H9 (cell line): ENCODE results near the gene PPM1H. TPM values are rescaled to one million over a fixed set of nuclear protein-coding genes. Genes with fewer than 3 reads are reported as not detected.

ENCODE experiments used
- DNase-seq: peaks from one replicate; pipeline ENCODE4 v3.0.0-alpha.2; 2017
- H2AFZ ChIP-seq: one replicate; pipeline ENCODE4 v1.6.1; 2013; ENCODE audit warnings: mild to moderate bottlenecking, low read length, control low read depth, moderate library complexity
- H2AK5ac ChIP-seq: 2 replicates; pipeline ENCODE4 v1.6.1; 2013; ENCODE audit warnings: low read length, control low read depth, mixed read lengths; ENCODE audit not compliant: insufficient read length
- H2BK120ac ChIP-seq: one replicate; pipeline ENCODE4 v1.6.1; 2013; ENCODE audit warnings: low read depth, mild to moderate bottlenecking, low read length, control low read depth, inconsistent platforms; ENCODE audit not compliant: poor library complexity, severe bottlenecking
- H2BK12ac ChIP-seq: 2 replicates; pipeline ENCODE4 v1.6.1; 2013; ENCODE audit warnings: low read length, control low read depth, mixed read lengths, low read depth; ENCODE audit not compliant: insufficient read length
- H2BK15ac ChIP-seq: 2 replicates; pipeline ENCODE4 v1.6.1; 2013; ENCODE audit warnings: low read depth, low read length, control low read depth
- H2BK20ac ChIP-seq: one replicate; pipeline ENCODE4 v1.6.1; 2013; ENCODE audit warnings: low read depth, mild to moderate bottlenecking, low read length, control low read depth, inconsistent platforms; ENCODE audit not compliant: poor library complexity, severe bottlenecking
- H2BK5ac ChIP-seq: 2 replicates; pipeline ENCODE4 v1.6.1; 2013; ENCODE audit warnings: low read length, control low read depth, mixed read lengths; ENCODE audit not compliant: insufficient read length
- H3K14ac ChIP-seq: 2 replicates; pipeline ENCODE4 v1.6.1; 2013; ENCODE audit warnings: low read length, control low read depth; ENCODE audit not compliant: insufficient read depth
- H3K18ac ChIP-seq: 2 replicates; pipeline ENCODE4 v1.6.1; 2013; ENCODE audit warnings: low read depth, mild to moderate bottlenecking, mixed read lengths, low read length, control low read depth; ENCODE audit not compliant: insufficient read length
- H3K23ac ChIP-seq: 2 replicates; pipeline ENCODE4 v1.6.1; 2013; ENCODE audit warnings: low read length, control low read depth, mixed read lengths, low read depth; ENCODE audit not compliant: insufficient read length
- H3K23me2 ChIP-seq: 2 replicates; pipeline ENCODE4 v1.6.1; 2013; ENCODE audit warnings: low read depth, mild to moderate bottlenecking, mixed read lengths, low read length, control low read depth; ENCODE audit not compliant: insufficient read length, poor library complexity, severe bottlenecking
- H3K27ac ChIP-seq: 2 replicates; pipeline ENCODE4 v1.5.1; 2013; ENCODE audit warnings: low read length, control low read depth, mixed read lengths, low read depth; ENCODE audit not compliant: insufficient read length
- H3K27me3 ChIP-seq: 2 replicates; pipeline ENCODE4 v1.6.1; 2013; ENCODE audit warnings: low read length, control low read depth, inconsistent platforms; ENCODE audit not compliant: insufficient read depth
- H3K4ac ChIP-seq: 2 replicates; pipeline ENCODE4 v1.6.1; 2013; ENCODE audit warnings: low read depth, mild to moderate bottlenecking, control low read depth, inconsistent platforms, low read length, moderate library complexity
- H3K4me1 ChIP-seq: 2 replicates; pipeline ENCODE4 v1.6.1; 2013; ENCODE audit warnings: low read length, control low read depth, inconsistent platforms; ENCODE audit not compliant: insufficient read depth
- H3K4me2 ChIP-seq: 2 replicates; pipeline ENCODE4 v1.6.1; 2013; ENCODE audit warnings: low read length, control low read depth, mixed read lengths; ENCODE audit not compliant: insufficient read length, insufficient read depth
- H3K56ac ChIP-seq: 2 replicates; pipeline ENCODE4 v1.6.1; 2013; ENCODE audit warnings: low read depth, mild to moderate bottlenecking, mixed read lengths, low read length, control low read depth; ENCODE audit not compliant: insufficient read length
- H3K79me1 ChIP-seq: 2 replicates; pipeline ENCODE4 v1.6.1; 2013; ENCODE audit warnings: low read depth, mild to moderate bottlenecking, moderate library complexity, low read length, control low read depth, inconsistent platforms; ENCODE audit not compliant: insufficient read depth, poor library complexity, severe bottlenecking
- H3K79me2 ChIP-seq: 2 replicates; pipeline ENCODE4 v1.6.1; 2013; ENCODE audit warnings: low read length, control low read depth, inconsistent platforms; ENCODE audit not compliant: insufficient read depth
- H3K9ac ChIP-seq: 2 replicates; pipeline ENCODE4 v1.6.1; 2013; ENCODE audit warnings: low read length, control low read depth, mixed read lengths; ENCODE audit not compliant: insufficient read length; ENCODE audit errors: extremely low read depth
- H3K9me3 ChIP-seq: one replicate; pipeline ENCODE4 v1.6.1; 2013; ENCODE audit warnings: low read depth, low read length, inconsistent platforms; ENCODE audit not compliant: control insufficient read depth
- H3T11ph ChIP-seq: one replicate; pipeline ENCODE4 v1.6.1; 2013; ENCODE audit warnings: mild to moderate bottlenecking, low read length, control low read depth, inconsistent platforms
- H4K20me1 ChIP-seq: one replicate; pipeline ENCODE4 v1.6.1; 2013; ENCODE audit not compliant: control insufficient read depth, insufficient read length, insufficient read depth
- H4K5ac ChIP-seq: 2 replicates; pipeline ENCODE4 v1.6.1; 2013; ENCODE audit warnings: low read depth, mild to moderate bottlenecking, mixed read lengths, low read length, control low read depth; ENCODE audit not compliant: insufficient read length
- H4K8ac ChIP-seq: replicated peaks from 2 replicates; pipeline ENCODE4 v1.6.1; 2013; ENCODE audit warnings: low read length, control low read depth, mixed read lengths, low read depth; ENCODE audit not compliant: insufficient read length
- H4K91ac ChIP-seq: 2 replicates; pipeline ENCODE4 v1.6.1; 2013; ENCODE audit warnings: low read depth, mild to moderate bottlenecking, moderate library complexity, mixed read lengths, low read length, control low read depth; ENCODE audit not compliant: insufficient read length
- H3K27ac Mint-ChIP-seq, 3 experiments: 2 replicates in 2 of 3; 3 replicates in 1 of 3; pipeline ENCODE4 v1.8.0; 2020 to 2021; ENCODE audit warnings: mixed read lengths in 3 of 3, mild to moderate bottlenecking in 1 of 3, moderate library complexity in 1 of 3
- H3K27me3 Mint-ChIP-seq: 2 replicates; pipeline ENCODE4 v1.8.0; 2021; ENCODE audit warnings: low read depth, mild to moderate bottlenecking, moderate library complexity, mixed read lengths
- H3K36me3 Mint-ChIP-seq, 3 experiments: 2 replicates in 2 of 3; 3 replicates in 1 of 3; pipeline ENCODE4 v1.8.0; 2020 to 2021; ENCODE audit warnings: low read depth in 3 of 3, mixed read lengths in 3 of 3; ENCODE audit not compliant: insufficient read depth in 1 of 3
- H3K4me1 Mint-ChIP-seq, 2 experiments: 2 replicates each; pipeline ENCODE4 v1.8.0; 2020; ENCODE audit warnings: mixed read lengths in 2 of 2
- H3K4me3 Mint-ChIP-seq, 2 experiments: 2 replicates in 1 of 2; 3 replicates in 1 of 2; pipeline ENCODE4 v1.8.0; 2020 to 2021; ENCODE audit warnings: mild to moderate bottlenecking in 2 of 2, mixed read lengths in 2 of 2, moderate library complexity in 1 of 2
- H3K9me3 Mint-ChIP-seq, 2 experiments: 2 replicates in 1 of 2; 3 replicates in 1 of 2; pipeline ENCODE4 v1.8.0; 2020; ENCODE audit warnings: mild to moderate bottlenecking in 2 of 2, mixed read lengths in 2 of 2, moderate library complexity in 1 of 2
- CTCF ChIP-seq: fragments of 200-600 bp; sonication (generic); conservative IDR thresholded peaks from 3 replicates; pipeline ENCODE4 v1.8.0; 2021; ENCODE audit warnings: antibody characterized with exemption, mild to moderate bottlenecking
- WGBS: extraction: QIAGEN DNeasy Blood & Tissue Kit; methylation state at CpG from one replicate; pipeline ENCODE4 v1.1.7; 2013; ENCODE audit warnings: missing lambda C conversion rate, low lambda C conversion rate, mixed read lengths; ENCODE audit not compliant: insufficient read length; ENCODE audit errors: extremely low coverage; 5-methylcytosine and 5-hydroxymethylcytosine counted together
- total RNA-seq: library from RNA; stranded (reverse); gene quantifications from 2 replicates; pipeline ENCODE4 v1.2.1, GENCODE V29; 2021

The PPM1H gene
- total RNA-seq, 1 experiment from 2014 or later, result 22.1 TPM

DNA sequence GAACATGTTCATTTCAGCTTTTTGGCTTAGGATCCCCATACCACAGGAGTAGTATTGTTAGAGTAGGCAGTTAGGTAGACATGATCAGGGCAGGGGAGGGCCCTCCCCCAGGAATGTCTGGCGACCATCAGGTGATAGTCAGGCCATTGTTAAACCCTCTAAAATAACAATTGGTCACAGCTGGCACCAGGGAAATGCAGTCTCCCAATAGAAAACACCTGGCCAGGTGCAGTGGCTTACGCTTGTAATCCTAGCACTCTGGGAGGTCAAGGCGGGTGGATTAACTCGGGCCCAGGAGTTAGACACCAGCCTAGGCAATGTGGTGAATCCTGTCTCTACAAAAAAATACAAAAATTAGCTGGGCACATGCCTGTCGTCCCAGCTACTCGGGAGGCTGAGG lies 281.2 kb downstream of the PPM1H start:
- Histone ChIP-seq H2BK120ac (no peak overlapping the region), H3K4me1 (peaks cover 34% of the 10 kb centered on the region), H2BK5ac (no peak overlapping the region), H3K27ac (no peak overlapping the region), H3K14ac (no peak overlapping the region), H4K20me1 (no peaks in the 10 kb centered on the region), H3K56ac (no peak overlapping the region), H2BK20ac (no peak overlapping the region), H4K8ac (no peak overlapping the region), H3K27me3 (peaks cover 8% of the 10 kb centered on the region; the same call in 1 of the 2 replicates), H2AFZ (no peak overlapping the region), H3K9me3 (no peaks in the 10 kb centered on the region), H3K18ac (no peak overlapping the region), H2BK12ac (no peak overlapping the region), H3T11ph (no peak overlapping the region), H3K4ac (no peak overlapping the region), H3K79me2 (no peaks in the 10 kb centered on the region), H3K9ac (no peak overlapping the region), H4K5ac (no peak overlapping the region), H3K4me2 (peak overlapping the region; percentile 20), H3K23ac (no peak overlapping the region), H4K91ac (no peak overlapping the region), H3K79me1 (no peaks in the 10 kb centered on the region), H2AK5ac (no peak overlapping the region), H2BK15ac (no peak overlapping the region), H3K23me2 (no peaks in the 10 kb centered on the region)
- peak overlapping the region in 1 of 2 experiments; percentile 43; a peak in 3 of 5 replicates for H3K4me3 Mint-ChIP-seq
- peaks cover 0 to 18% (median 6%) of the 10 kb centered on the region in 3 experiments; a peak in 5 of 7 replicates for H3K36me3 Mint-ChIP-seq
- H3K27me3 Mint-ChIP-seq, result peaks cover 84% of the 10 kb centered on the region
- H3K9me3 Mint-ChIP-seq, result peaks cover 2 to 3% of the 10 kb centered on the region in 2 experiments; a peak in 2 of 5 replicates
- TF ChIP-seq CTCF, result no peak
- WGBS, result no CpG with 5 or more reads among the region's 6 CpGs
- peaks cover 69 to 71% of the 10 kb centered on the region in 2 experiments for H3K4me1 Mint-ChIP-seq
- H3K27ac Mint-ChIP-seq, result peak overlapping the region; percentile 67 to 95 (median 93); a peak in 6 of 7 replicates
- peak; percentile 97 for DNase-seq
